ENCODE results near the gene CISD1. TPM values are rescaled to one million over a fixed set of nuclear protein-coding genes. Genes with fewer than 3 reads are reported as not detected.
"Not testable (repeated sequence)": the region's sequence is repeated elsewhere in the genome, so short reads cannot be mapped to it uniquely, and the experiment has no call there.

The CISD1 gene
- total RNA-seq (ENCODE audit: low replicate concordance) = 41.4 and 55.8 TPM in 2 replicates
- long read RNA-seq, transcript CISD1-201 (3 exons, 2,479 nt) = major isoform, 36 of 40 reads
- long read RNA-seq, partial matches to known transcripts = 3 of 40 reads
- long read RNA-seq, other reads (novel, unspliced or antisense) = 1 of 40 reads

DNA sequence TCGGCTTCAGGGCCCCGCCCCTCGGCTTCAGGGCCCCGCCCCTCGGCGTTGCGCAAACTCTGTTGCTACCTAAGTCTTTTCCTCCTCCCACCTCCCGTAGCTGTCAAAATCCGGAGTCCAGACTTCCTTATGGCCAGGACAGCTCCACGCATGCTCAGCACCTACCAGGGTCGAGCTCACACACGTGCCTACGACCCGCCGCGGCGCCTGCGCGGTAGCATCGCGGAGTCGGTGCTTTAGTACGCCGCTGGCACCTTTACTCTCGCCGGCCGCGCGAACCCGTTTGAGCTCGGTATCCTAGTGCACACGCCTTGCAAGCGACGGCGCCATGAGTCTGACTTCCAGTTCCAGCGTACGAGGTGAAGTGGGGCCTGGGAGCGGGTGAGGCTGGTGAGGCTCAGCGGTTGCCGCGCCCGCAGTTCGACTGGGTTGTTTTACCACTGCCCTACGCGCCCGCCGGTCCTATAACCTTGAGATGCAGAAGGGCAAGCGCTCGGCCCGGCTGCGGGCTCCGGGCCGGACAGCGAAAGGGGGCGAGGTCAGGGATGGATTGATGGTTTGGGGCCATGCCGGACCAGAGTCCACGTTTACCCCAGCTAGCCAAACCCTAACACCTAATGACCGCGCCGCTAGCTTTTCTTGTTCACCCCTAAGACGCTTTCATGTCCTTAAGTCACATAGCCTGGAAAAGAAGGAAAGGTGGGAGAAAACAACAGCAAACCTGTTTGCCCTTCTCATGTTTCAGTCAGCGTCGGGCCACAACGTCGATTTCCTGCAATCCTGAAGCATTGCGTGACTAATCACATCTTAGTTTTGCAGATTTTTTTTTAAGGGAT is at the start of gene CISD1:
Gene CISD1 (plus strand): TSS at position 217 of the 836 bp plus-strand sequence. CDS start 112 bp downstream, at position 329.
- Mint-ChIP-seq H3K27ac (peak within 1 kb of the TSS; percentile 99), H3K9me3 (no peaks in the 10 kb centered on the region), H3K4me3 (peak within 1 kb of the TSS; percentile 97), H3K4me1 (ENCODE audit: unreplicated experiment) (peaks cover 26% of the 10 kb centered on the region), H3K36me3 (peaks cover 11% of the 10 kb centered on the region), H3K27me3 (no peaks in the 10 kb centered on the region)
- DNase-seq (ENCODE audit: extremely low spot score, unreplicated experiment) = peak; percentile 97
- TF ChIP-seq, protein P1, sequence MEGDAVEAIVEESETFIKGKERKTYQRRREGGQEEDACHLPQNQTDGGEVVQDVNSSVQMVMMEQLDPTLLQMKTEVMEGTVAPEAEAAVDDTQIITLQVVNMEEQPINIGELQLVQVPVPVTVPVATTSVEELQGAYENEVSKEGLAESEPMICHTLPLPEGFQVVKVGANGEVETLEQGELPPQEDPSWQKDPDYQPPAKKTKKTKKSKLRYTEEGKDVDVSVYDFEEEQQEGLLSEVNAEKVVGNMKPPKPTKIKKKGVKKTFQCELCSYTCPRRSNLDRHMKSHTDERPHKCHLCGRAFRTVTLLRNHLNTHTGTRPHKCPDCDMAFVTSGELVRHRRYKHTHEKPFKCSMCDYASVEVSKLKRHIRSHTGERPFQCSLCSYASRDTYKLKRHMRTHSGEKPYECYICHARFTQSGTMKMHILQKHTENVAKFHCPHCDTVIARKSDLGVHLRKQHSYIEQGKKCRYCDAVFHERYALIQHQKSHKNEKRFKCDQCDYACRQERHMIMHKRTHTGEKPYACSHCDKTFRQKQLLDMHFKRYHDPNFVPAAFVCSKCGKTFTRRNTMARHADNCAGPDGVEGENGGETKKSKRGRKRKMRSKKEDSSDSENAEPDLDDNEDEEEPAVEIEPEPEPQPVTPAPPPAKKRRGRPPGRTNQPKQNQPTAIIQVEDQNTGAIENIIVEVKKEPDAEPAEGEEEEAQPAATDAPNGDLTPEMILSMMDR (conservative IDR thresholded peaks at IDR 0.05) = no peak

DNA sequence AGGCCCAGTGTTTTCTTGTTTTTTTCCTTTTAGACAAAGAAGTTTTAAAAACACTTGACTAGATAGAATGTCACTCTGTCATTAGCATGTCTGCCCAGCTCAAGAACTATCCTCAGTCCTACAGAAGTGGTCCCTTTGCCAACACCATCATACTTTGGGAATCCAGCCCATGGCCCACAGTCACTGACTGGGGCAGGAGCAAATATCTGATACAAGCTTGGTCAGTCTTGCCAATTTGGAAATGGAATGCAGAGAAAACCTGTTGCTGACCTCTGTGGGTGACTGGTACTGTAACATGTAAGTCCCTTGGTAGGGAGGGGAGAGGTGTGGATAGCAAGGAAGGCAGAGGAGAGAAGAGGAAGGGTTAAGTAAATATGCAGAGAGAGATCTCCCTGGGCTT is 49.1 kb upstream of the CISD1 start:
- peaks cover 10% of the 10 kb centered on the region for H3K36me3 Mint-ChIP-seq
- TF ChIP-seq, protein P1 (conservative IDR thresholded peaks at IDR 0.05) = no peak
- no peak overlapping the region for H3K27ac Mint-ChIP-seq
- no peak for DNase-seq (ENCODE audit: extremely low spot score, unreplicated experiment)
- no peak overlapping the region for H3K4me3 Mint-ChIP-seq
- H3K27me3 Mint-ChIP-seq = no peaks in the 10 kb centered on the region
- H3K4me1 Mint-ChIP-seq (ENCODE audit: unreplicated experiment) = no peaks in the 10 kb centered on the region
- H3K9me3 Mint-ChIP-seq = no peaks in the 10 kb centered on the region

DNA sequence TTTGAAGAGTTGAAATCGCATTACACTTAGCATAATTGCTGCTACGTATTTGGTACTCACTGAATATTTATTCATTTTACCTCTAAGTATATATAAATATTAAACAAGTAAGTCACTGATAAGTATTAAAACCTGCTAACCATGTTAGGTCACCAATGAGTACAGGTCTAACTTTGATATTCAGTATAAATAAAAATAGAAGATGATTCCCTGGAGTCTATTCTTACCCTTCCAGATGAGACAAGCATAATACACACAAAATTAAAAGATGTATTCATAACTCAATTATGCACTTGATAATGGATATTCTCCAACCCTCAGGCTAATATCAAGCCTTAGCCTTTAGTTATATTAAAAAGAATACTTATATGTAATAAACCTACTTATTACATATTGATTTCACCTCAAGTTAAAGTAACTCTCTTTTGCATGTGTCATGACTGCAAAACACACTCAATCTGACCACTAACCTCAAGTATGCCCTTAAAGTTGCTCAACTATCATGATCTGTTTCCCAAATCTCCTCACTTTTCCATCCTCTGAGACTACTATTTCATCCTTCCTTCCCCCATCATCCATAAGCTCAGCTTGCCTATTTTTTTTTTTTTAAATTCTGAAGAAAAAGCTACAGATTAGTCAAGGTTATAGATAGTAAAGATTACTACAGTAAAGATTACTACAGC is 48.1 kb upstream of the CISD1 start:
- TF ChIP-seq, protein P1 (conservative IDR thresholded peaks at IDR 0.05) = no peak
- H3K36me3 Mint-ChIP-seq = peaks cover 13% of the 10 kb centered on the region
- H3K4me1 Mint-ChIP-seq (ENCODE audit: unreplicated experiment) = no peaks in the 10 kb centered on the region
- no peaks in the 10 kb centered on the region for H3K9me3 Mint-ChIP-seq
- H3K27me3 Mint-ChIP-seq = no peaks in the 10 kb centered on the region
- no peak overlapping the region for H3K27ac Mint-ChIP-seq
- H3K4me3 Mint-ChIP-seq = no peak overlapping the region
- no peak for DNase-seq (ENCODE audit: extremely low spot score, unreplicated experiment)

DNA sequence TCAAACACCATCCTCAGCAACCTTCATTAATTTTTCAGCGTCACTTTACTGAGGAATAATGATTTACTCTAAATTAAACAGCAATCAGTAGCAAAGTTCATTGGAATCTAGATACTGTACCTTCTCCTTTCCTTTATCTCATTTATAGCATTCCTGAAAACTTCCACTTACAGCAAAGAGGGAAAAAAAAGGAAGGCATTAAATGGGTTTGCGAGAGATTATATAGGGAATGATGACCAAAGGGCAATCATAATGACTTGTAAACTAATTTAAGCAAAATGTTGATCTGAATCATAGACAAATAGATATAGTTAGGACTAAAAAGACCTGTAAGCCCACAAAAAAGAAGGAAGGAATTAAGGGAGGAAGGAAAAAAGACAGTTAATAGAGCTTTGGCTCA is 43.3 kb upstream of the CISD1 start:
- DNase-seq (ENCODE audit: extremely low spot score, unreplicated experiment) = no peak
- Mint-ChIP-seq H3K4me3 (no peak overlapping the region), H3K36me3 (peaks cover 25% of the 10 kb centered on the region), H3K4me1 (ENCODE audit: unreplicated experiment) (no peaks in the 10 kb centered on the region), H3K27me3 (no peaks in the 10 kb centered on the region), H3K9me3 (no peaks in the 10 kb centered on the region), H3K27ac (no peak overlapping the region)
- TF ChIP-seq, protein P1 (conservative IDR thresholded peaks at IDR 0.05) = no peak

DNA sequence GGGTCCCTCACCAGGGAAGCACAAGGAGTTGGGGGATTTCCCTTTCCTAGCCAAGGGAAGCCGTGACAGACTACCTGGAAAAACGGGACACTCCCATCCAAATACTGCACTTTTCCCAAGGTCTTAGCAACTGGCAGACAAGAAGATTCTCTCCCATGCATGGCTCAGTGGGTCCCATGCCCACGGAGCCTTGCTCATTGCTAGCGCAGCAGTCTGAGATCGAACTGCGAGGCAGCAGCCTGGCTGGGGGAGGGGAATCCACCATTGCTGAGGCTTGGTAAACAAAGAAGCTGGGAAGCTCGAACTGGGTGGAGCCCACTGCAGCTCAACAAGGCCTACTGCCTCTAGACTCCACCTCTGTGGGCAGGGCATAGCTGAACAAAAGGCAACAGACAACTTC is 39.1 kb upstream of the CISD1 start:
- H3K4me1 Mint-ChIP-seq (ENCODE audit: unreplicated experiment); H3K9me3 Mint-ChIP-seq; DNase-seq (ENCODE audit: extremely low spot score, unreplicated experiment); H3K4me3 Mint-ChIP-seq; H3K27me3 Mint-ChIP-seq; H3K27ac Mint-ChIP-seq: not testable (repeated sequence)
- peaks cover 53% of the 10 kb centered on the region for H3K36me3 Mint-ChIP-seq
